ENCODE results near the gene SLC4A2.

DNA sequence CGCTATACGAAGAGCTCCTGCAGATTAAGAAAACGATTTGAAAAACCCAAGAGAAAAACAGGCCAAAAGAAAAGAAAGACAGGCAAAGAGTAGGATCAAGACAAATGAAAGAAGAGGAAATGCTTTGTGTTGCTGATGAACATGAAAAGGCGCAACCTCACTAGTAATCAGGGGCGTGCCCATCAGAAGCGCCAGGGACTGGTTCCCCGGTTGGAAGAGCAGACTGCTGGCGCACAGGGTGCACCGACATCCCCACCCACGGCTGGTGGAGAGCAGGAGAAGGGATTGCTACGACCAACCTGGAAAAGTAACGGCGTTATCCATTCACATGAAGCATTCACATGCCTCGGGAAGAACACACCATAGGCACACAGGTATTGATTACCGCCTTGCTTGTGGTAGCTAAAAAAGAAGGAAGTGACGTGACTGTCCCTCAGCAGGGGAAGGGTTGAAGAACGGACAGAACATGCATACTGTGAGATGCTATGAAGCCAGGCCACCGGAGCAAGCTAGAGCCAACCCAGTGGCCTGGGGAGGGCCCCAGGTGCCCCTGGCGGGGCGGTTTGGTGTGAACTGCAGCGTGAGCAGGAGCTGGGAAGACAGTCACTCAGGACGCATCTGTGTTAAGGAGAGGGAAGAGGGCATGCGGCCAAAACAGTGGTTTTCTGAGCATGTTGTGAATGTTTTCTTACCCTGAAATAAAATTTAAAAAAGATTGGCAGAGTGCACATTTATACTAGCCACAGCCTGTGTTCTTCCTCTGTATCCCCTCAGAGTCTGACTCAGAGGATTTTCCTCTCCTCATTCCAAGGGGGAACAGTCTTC lies 45.2 kb downstream of the SLC4A2 start:
- TF ChIP-seq, protein P1, sequence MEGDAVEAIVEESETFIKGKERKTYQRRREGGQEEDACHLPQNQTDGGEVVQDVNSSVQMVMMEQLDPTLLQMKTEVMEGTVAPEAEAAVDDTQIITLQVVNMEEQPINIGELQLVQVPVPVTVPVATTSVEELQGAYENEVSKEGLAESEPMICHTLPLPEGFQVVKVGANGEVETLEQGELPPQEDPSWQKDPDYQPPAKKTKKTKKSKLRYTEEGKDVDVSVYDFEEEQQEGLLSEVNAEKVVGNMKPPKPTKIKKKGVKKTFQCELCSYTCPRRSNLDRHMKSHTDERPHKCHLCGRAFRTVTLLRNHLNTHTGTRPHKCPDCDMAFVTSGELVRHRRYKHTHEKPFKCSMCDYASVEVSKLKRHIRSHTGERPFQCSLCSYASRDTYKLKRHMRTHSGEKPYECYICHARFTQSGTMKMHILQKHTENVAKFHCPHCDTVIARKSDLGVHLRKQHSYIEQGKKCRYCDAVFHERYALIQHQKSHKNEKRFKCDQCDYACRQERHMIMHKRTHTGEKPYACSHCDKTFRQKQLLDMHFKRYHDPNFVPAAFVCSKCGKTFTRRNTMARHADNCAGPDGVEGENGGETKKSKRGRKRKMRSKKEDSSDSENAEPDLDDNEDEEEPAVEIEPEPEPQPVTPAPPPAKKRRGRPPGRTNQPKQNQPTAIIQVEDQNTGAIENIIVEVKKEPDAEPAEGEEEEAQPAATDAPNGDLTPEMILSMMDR (IDR thresholded peaks at IDR 0.05; ENCODE audit: control extremely low read depth in 1 of 3, insufficient read depth in 1 of 3, low read depth in 1 of 3, low read length in 3 of 3), result no peak
- TF ChIP-seq POLR2AphosphoS5 (IDR thresholded peaks at IDR 0.05; ENCODE audit: low read depth, low read length) (peak; percentile 63; the same call in 1 of the 2 replicates), CTBP2 (IDR thresholded peaks at IDR 0.05; ENCODE audit: borderline replicate concordance, insufficient read depth, insufficient read length, low read length) (no peak), CREB1 (IDR thresholded peaks at IDR 0.05) (no peak), EP300 (IDR thresholded peaks at IDR 0.05; ENCODE audit: borderline replicate concordance in 1 of 2, low read depth in 2 of 2, low read length in 2 of 2) (no peak), ZNF274 (IDR thresholded peaks at IDR 0.05; ENCODE audit: borderline replicate concordance, extremely low read depth, low read length) (no peak), RAD21 (IDR thresholded peaks at IDR 0.05 in 1 of 2, conservative IDR thresholded peaks at IDR 0.05 in 1 of 2; ENCODE audit: low read depth in 2 of 2, low read length in 2 of 2) (no peak)

Measured in H1 (cell line).